Measurements from ENCODE around the gene CDH23.

GRCh38 chr10:71816421-71816851 is 419.7 kb downstream of the CDH23 start:
- TF ChIP-seq YY1 (IDR thresholded peaks at IDR 0.05; ENCODE audit: insufficient read depth, insufficient read length) (no peak), ZNF274 (IDR thresholded peaks at IDR 0.05; ENCODE audit: low read depth, low read length) (no peak), SUZ12 (IDR thresholded peaks at IDR 0.05; ENCODE audit: extremely low read depth, insufficient read depth, insufficient read length) (no peak)

All from NT2/D1 (cell line).